Mesenchymal stem cell (in vitro differentiated cells and primary cell): Measurements from ENCODE around the gene ENPP3.

ENCODE experiments used
- DNase-seq: peaks from one replicate; pipeline ENCODE4 v3.0.0-alpha.2; 2013
- H2AFZ ChIP-seq: one replicate; pipeline ENCODE4 v1.6.1; 2013; ENCODE audit warnings: low read depth, mild to moderate bottlenecking, control low read depth, inconsistent platforms, low read length, moderate library complexity
- H2AK5ac ChIP-seq: 2 replicates; pipeline ENCODE4 v1.6.1; 2013; ENCODE audit warnings: low read length, moderate library complexity, mild to moderate bottlenecking, inconsistent platforms; ENCODE audit not compliant: severe bottlenecking
- H2BK120ac ChIP-seq: one replicate; pipeline ENCODE4 v1.6.1; 2013; ENCODE audit warnings: low read depth, mild to moderate bottlenecking, inconsistent platforms, low read length, moderate library complexity
- H2BK12ac ChIP-seq, 2 experiments: one replicate each; pipeline ENCODE4 v1.6.1; 2013; ENCODE audit warnings: inconsistent platforms in 2 of 2, low read length in 2 of 2, mild to moderate bottlenecking in 2 of 2, moderate library complexity in 2 of 2, control low read depth in 1 of 2
- H2BK15ac ChIP-seq: one replicate; pipeline ENCODE4 v1.6.1; 2013; ENCODE audit warnings: mild to moderate bottlenecking, low read depth, inconsistent platforms; ENCODE audit not compliant: poor library complexity, severe bottlenecking
- H2BK5ac ChIP-seq: 2 replicates; pipeline ENCODE4 v1.6.1; 2013; ENCODE audit warnings: low read depth, mild to moderate bottlenecking, low read length, control low read depth, inconsistent platforms; ENCODE audit not compliant: poor library complexity, severe bottlenecking
- H3K14ac ChIP-seq, 2 experiments: one replicate each; pipeline ENCODE4 v1.6.1; 2013; ENCODE audit warnings: inconsistent platforms in 2 of 2, low read length in 2 of 2, control low read depth in 1 of 2, mild to moderate bottlenecking in 1 of 2, moderate library complexity in 1 of 2
- H3K18ac ChIP-seq, 2 experiments: one replicate each; pipeline ENCODE4 v1.6.1; 2013; ENCODE audit warnings: inconsistent platforms in 2 of 2, low read length in 2 of 2, control low read depth in 1 of 2, low read depth in 1 of 2, mild to moderate bottlenecking in 1 of 2
- H3K23ac ChIP-seq, 2 experiments: one replicate each; pipeline ENCODE4 v1.6.1; 2013; ENCODE audit warnings: inconsistent platforms in 2 of 2, low read length in 2 of 2, mild to moderate bottlenecking in 2 of 2, moderate library complexity in 2 of 2, control low read depth in 1 of 2
- H3K27ac ChIP-seq: 2 replicates; pipeline ENCODE4 v1.5.1; 2013; ENCODE audit warnings: mild to moderate bottlenecking, moderate library complexity, low read length, control low read depth, inconsistent platforms; ENCODE audit not compliant: poor library complexity, severe bottlenecking
- H3K27me3 ChIP-seq, 2 experiments: 2 replicates each; pipeline versions ENCODE4 v1.6.1 to v1.7.0; 2013; ENCODE audit warnings: low read length in 2 of 2, mild to moderate bottlenecking in 2 of 2, moderate library complexity in 2 of 2, control low read depth in 1 of 2, inconsistent platforms in 1 of 2; ENCODE audit not compliant: control insufficient read depth in 1 of 2, insufficient read depth in 1 of 2
- H3K36me3 ChIP-seq, 2 experiments: 2 replicates each; pipeline versions ENCODE4 v1.6.1 to v1.7.0; 2013; ENCODE audit warnings: low read length in 2 of 2, control low read depth in 1 of 2, inconsistent platforms in 1 of 2, low read depth in 1 of 2, mild to moderate bottlenecking in 1 of 2; ENCODE audit not compliant: insufficient read depth in 2 of 2, control insufficient read depth in 1 of 2
- H3K4ac ChIP-seq, 2 experiments: one replicate each; pipeline ENCODE4 v1.6.1; 2013; ENCODE audit warnings: inconsistent platforms in 2 of 2, low read length in 2 of 2, mild to moderate bottlenecking in 2 of 2, moderate library complexity in 2 of 2, control low read depth in 1 of 2, low read depth in 1 of 2
- H3K4me1 ChIP-seq: 2 replicates; pipeline ENCODE4 v1.6.1; 2013; ENCODE audit warnings: low read depth, low read length, control low read depth; ENCODE audit not compliant: control insufficient read depth, insufficient read depth
- H3K4me2 ChIP-seq: 2 replicates; pipeline ENCODE4 v1.6.1; 2013; ENCODE audit warnings: low read length, mild to moderate bottlenecking, inconsistent platforms; ENCODE audit not compliant: poor library complexity, severe bottlenecking
- H3K4me3 ChIP-seq, 2 experiments: 2 replicates each; pipeline versions ENCODE4 v1.5.1 to v1.7.0; 2013; ENCODE audit warnings: low read length in 2 of 2, mild to moderate bottlenecking in 2 of 2, control low read depth in 1 of 2, low read depth in 1 of 2; ENCODE audit not compliant: insufficient read depth in 1 of 2
- H3K79me1 ChIP-seq: replicated peaks from 2 replicates; pipeline ENCODE4 v1.6.1; 2013; ENCODE audit warnings: mild to moderate bottlenecking, control low read depth, low read length, inconsistent platforms; ENCODE audit not compliant: poor library complexity, severe bottlenecking
- H3K9ac ChIP-seq: 2 replicates; pipeline ENCODE4 v1.7.0; 2013; ENCODE audit warnings: mild to moderate bottlenecking, low read length, moderate library complexity
- H3K9me3 ChIP-seq: 2 replicates; pipeline ENCODE4 v1.7.0; 2013; ENCODE audit warnings: mild to moderate bottlenecking, low read length; ENCODE audit not compliant: control insufficient read depth
- H4K8ac ChIP-seq: one replicate; pipeline ENCODE4 v1.6.1; 2013; ENCODE audit warnings: inconsistent platforms, mild to moderate bottlenecking, low read length, moderate library complexity
- H4K91ac ChIP-seq: one replicate; pipeline ENCODE4 v1.6.1; 2013; ENCODE audit warnings: mild to moderate bottlenecking, low read length, inconsistent platforms
- WGBS: methylation state at CpG from one replicate; pipeline ENCODE4 v1.1.7; 2013; ENCODE audit warnings: mixed read lengths; 5-methylcytosine and 5-hydroxymethylcytosine counted together

The ENPP3 gene

GRCh38 chr6:131728296-131728939 is 91.3 kb downstream of the ENPP3 start:
- H4K8ac ChIP-seq = no peak overlapping the region
- no peaks in the 10 kb centered on the region for H3K79me1 ChIP-seq
- no peak overlapping the region for H3K23ac ChIP-seq
- no peak overlapping the region for H2BK15ac ChIP-seq
- H3K4me2 ChIP-seq = no peak overlapping the region
- H3K27ac ChIP-seq = no peak overlapping the region
- H2AFZ ChIP-seq = no peak overlapping the region
- no peak overlapping the region for H3K18ac ChIP-seq
- peak; percentile 5 for DNase-seq
- H2BK120ac ChIP-seq = no peak overlapping the region
- H4K91ac ChIP-seq = no peak overlapping the region
- WGBS = 72% methylated on average over 1 of the region's 3 CpGs
- no peaks in the 10 kb centered on the region for H3K4me1 ChIP-seq
- H2BK5ac ChIP-seq = no peak overlapping the region
- H3K14ac ChIP-seq = no peak overlapping the region
- no peak overlapping the region for H3K4ac ChIP-seq
- no peak overlapping the region for H3K4me3 ChIP-seq
- no peak overlapping the region for H2AK5ac ChIP-seq
- H3K36me3 ChIP-seq = no peaks in the 10 kb centered on the region
- H3K9me3 ChIP-seq = no peaks in the 10 kb centered on the region
- no peak overlapping the region for H2BK12ac ChIP-seq
- no peak overlapping the region for H3K9ac ChIP-seq
- H3K27me3 ChIP-seq = no peaks in the 10 kb centered on the region

GRCh38 chr6:131729550-131729949 is 92.4 kb downstream of the ENPP3 start:
- no peak overlapping the region for H3K9ac ChIP-seq
- no peak overlapping the region for H4K8ac ChIP-seq
- H3K18ac ChIP-seq = no peak overlapping the region
- no peak overlapping the region for H2BK5ac ChIP-seq
- no peak overlapping the region for H2BK12ac ChIP-seq
- no peaks in the 10 kb centered on the region for H3K9me3 ChIP-seq
- no peak overlapping the region for H2BK120ac ChIP-seq
- H3K23ac ChIP-seq = no peak overlapping the region
- no peak overlapping the region for H2BK15ac ChIP-seq
- H2AK5ac ChIP-seq = no peak overlapping the region
- H3K4me2 ChIP-seq = no peak overlapping the region
- H3K4me3 ChIP-seq = no peak overlapping the region
- H3K14ac ChIP-seq = no peak overlapping the region
- no peaks in the 10 kb centered on the region for H3K27me3 ChIP-seq
- H3K79me1 ChIP-seq = no peaks in the 10 kb centered on the region
- H3K27ac ChIP-seq = no peak overlapping the region
- WGBS = 100% methylated on average over 1 of the region's 4 CpGs
- H3K4me1 ChIP-seq = peaks cover 2% of the 10 kb centered on the region
- DNase-seq = no peak
- H2AFZ ChIP-seq = no peak overlapping the region
- H4K91ac ChIP-seq = no peak overlapping the region
- H3K4ac ChIP-seq = no peak overlapping the region
- H3K36me3 ChIP-seq = no peaks in the 10 kb centered on the region

GRCh38 chr6:131730264-131730663 is 93.2 kb downstream of the ENPP3 start:
- no peak overlapping the region for H2BK12ac ChIP-seq
- no peak overlapping the region for H2AFZ ChIP-seq
- DNase-seq = no peak
- H2BK5ac ChIP-seq = no peak overlapping the region
- WGBS = 98% methylated on average over 2 of the region's 5 CpGs
- no peak overlapping the region for H3K23ac ChIP-seq
- H3K27ac ChIP-seq = no peak overlapping the region
- H3K9me3 ChIP-seq = no peaks in the 10 kb centered on the region
- H3K14ac ChIP-seq = no peak overlapping the region
- H3K18ac ChIP-seq = no peak overlapping the region
- no peak overlapping the region for H3K4ac ChIP-seq
- no peak overlapping the region for H2AK5ac ChIP-seq
- no peak overlapping the region for H4K8ac ChIP-seq
- no peaks in the 10 kb centered on the region for H3K27me3 ChIP-seq
- H3K79me1 ChIP-seq = no peaks in the 10 kb centered on the region
- H2BK120ac ChIP-seq = no peak overlapping the region
- no peak overlapping the region for H3K9ac ChIP-seq
- no peaks in the 10 kb centered on the region for H3K36me3 ChIP-seq
- H3K4me2 ChIP-seq = no peak overlapping the region
- H2BK15ac ChIP-seq = no peak overlapping the region
- H3K4me3 ChIP-seq = no peak overlapping the region
- H4K91ac ChIP-seq = no peak overlapping the region
- H3K4me1 ChIP-seq = peaks cover 2% of the 10 kb centered on the region

- Histone ChIP-seq H2BK5ac (no peak overlapping the region), H3K9ac (no peak overlapping the region), H2BK120ac (no peak overlapping the region), H3K36me3 (no peaks in the 10 kb centered on the region), H2BK12ac (no peak overlapping the region), H3K27ac (no peak overlapping the region), H3K79me1 (no peaks in the 10 kb centered on the region), H3K23ac (no peak overlapping the region), H3K27me3 (no peaks in the 10 kb centered on the region), H4K91ac (no peak overlapping the region), H2BK15ac (no peak overlapping the region), H2AFZ (no peak overlapping the region), H3K18ac (no peak overlapping the region), H3K4ac (no peak overlapping the region), H3K4me3 (no peak overlapping the region), H3K4me1 (peaks cover 2% of the 10 kb centered on the region), H4K8ac (no peak overlapping the region), H3K4me2 (no peak overlapping the region), H2AK5ac (no peak overlapping the region), H3K9me3 (no peaks in the 10 kb centered on the region), H3K14ac (no peak overlapping the region)
- DNase-seq = no peak
Measured at GRCh38 chr6:131731224-131731623, 94.1 kb downstream of the ENPP3 start.
